WERI-Rb-1 (cell line): ENCODE measurements around the gene SIX3.
A peak's percentile ranks its signal among the peaks of the same experiment; 100 is the strongest.

Source experiments
- DNase-seq: peaks from one replicate; pipeline ENCODE4 v3.0.0-alpha.2; 2020
- H3K27ac ChIP-seq: fragments of 250-450 bp; sonication (Bioruptor Pico); 2 replicates; pipeline ENCODE4 v1.5.1; 2020; ENCODE audit warnings: mild to moderate bottlenecking, moderate library complexity
- H3K27me3 ChIP-seq: fragments of 250-450 bp; sonication (Bioruptor Pico); 2 replicates; pipeline ENCODE4 v1.5.1; 2021; ENCODE audit warnings: mild to moderate bottlenecking, low read depth, moderate library complexity; ENCODE audit not compliant: insufficient read depth, severe bottlenecking
- H3K36me3 ChIP-seq: fragments of 250-450 bp; sonication (Bioruptor Pico); 2 replicates; pipeline ENCODE4 v1.5.1; 2020; ENCODE audit warnings: mild to moderate bottlenecking, moderate library complexity
- H3K4me3 ChIP-seq: 2 replicates; pipeline ENCODE4 v1.5.1; 2011; ENCODE audit warnings: low read depth, mild to moderate bottlenecking, control low read depth, low read length
- H3K9me3 ChIP-seq: fragments of 250-450 bp; sonication (Bioruptor Pico); 2 replicates; pipeline ENCODE4 v1.5.1; 2021; ENCODE audit warnings: mild to moderate bottlenecking, moderate library complexity; ENCODE audit not compliant: severe bottlenecking
- CTCF ChIP-seq: IDR thresholded peaks from 2 replicates; pipeline ENCODE4 v1.5.1; 2011; ENCODE audit warnings: low read depth, mild to moderate bottlenecking, control low read depth, inconsistent platforms, low read length

SIX3 gene

GRCh38 chr2:44941551-44942234, at the start of gene SIX3:
Gene SIX3 (plus strand): TSS chr2:44941702. CDS start chr2:44942105, 403 bp downstream.
- Histone ChIP-seq H3K4me3 (peak within 1 kb of the TSS; percentile 82), H3K36me3 (peaks cover 52% of the 10 kb centered on the region), H3K27ac (peak within 1 kb of the TSS; percentile 97), H3K9me3 (no peaks in the 10 kb centered on the region), H3K27me3 (no peaks in the 10 kb centered on the region)
- peak; percentile 98 for DNase-seq
- TF ChIP-seq CTCF, result no peak

- Histone ChIP-seq H3K9me3 (peaks cover 19% of the 10 kb centered on the region), H3K27me3 (no peaks in the 10 kb centered on the region), H3K27ac (no peak overlapping the region), H3K4me3 (no peak overlapping the region), H3K36me3 (no peaks in the 10 kb centered on the region)
- no peak for DNase-seq
- no peak for TF ChIP-seq CTCF
Observed at GRCh38 chr2:44894058-44894457, 47.4 kb upstream of the SIX3 start.

GRCh38 chr2:44895061-44895460, 46.4 kb upstream of the SIX3 start:
- Histone ChIP-seq H3K27me3 (no peaks in the 10 kb centered on the region), H3K9me3 (peaks cover 19% of the 10 kb centered on the region), H3K4me3 (no peak overlapping the region), H3K36me3 (no peaks in the 10 kb centered on the region), H3K27ac (no peak overlapping the region)
- no peak for DNase-seq
- TF ChIP-seq CTCF, result no peak

- DNase-seq, result peak; percentile 61
- TF ChIP-seq CTCF, result peak; percentile 85
- Histone ChIP-seq H3K4me3 (no peak overlapping the region), H3K9me3 (peaks cover 2% of the 10 kb centered on the region), H3K27ac (peak overlapping the region; percentile 21; the same call in 1 of the 2 replicates), H3K36me3 (no peaks in the 10 kb centered on the region), H3K27me3 (no peaks in the 10 kb centered on the region)
Observed at GRCh38 chr2:44897406-44897805, 44.1 kb upstream of the SIX3 start.

GRCh38 chr2:44902217-44903137, 39.0 kb upstream of the SIX3 start:
- H3K9me3 ChIP-seq, result no peaks in the 10 kb centered on the region
- no peaks in the 10 kb centered on the region for H3K36me3 ChIP-seq
- no peak for TF ChIP-seq CTCF
- no peak for DNase-seq
- H3K27ac ChIP-seq, result no peak overlapping the region
- no peaks in the 10 kb centered on the region for H3K27me3 ChIP-seq
- H3K4me3 ChIP-seq, result no peak overlapping the region
